OCI-LY1 (cell line): ENCODE results near the gene ARHGEF19.
A peak's percentile ranks its signal among the peaks of the same experiment; 100 is the strongest.

Experiments used
- H2AFZ ChIP-seq: fragments of 200-600 bp; sonication (generic), shearing (Covaris generic); 2 replicates; pipeline ENCODE4 v1.6.0; 2014; ENCODE audit warnings: antibody characterized with exemption, mild to moderate bottlenecking, low read length
- H3F3A ChIP-seq: fragments of 200-600 bp; sonication (generic), shearing (Covaris generic); 2 replicates; pipeline ENCODE4 v1.6.0; 2014; ENCODE audit warnings: mild to moderate bottlenecking, antibody characterized with exemption, low read length, moderate library complexity; ENCODE audit not compliant: insufficient read depth
- H3K27ac ChIP-seq: fragments of 200-600 bp; sonication (generic); 2 replicates; pipeline ENCODE4 v1.5.1; 2014; ENCODE audit warnings: low read length, mixed run types, mild to moderate bottlenecking, low read depth; ENCODE audit not compliant: poor library complexity, severe bottlenecking
- H3K27me3 ChIP-seq: fragments of 200-600 bp; sonication (generic); 2 replicates; pipeline ENCODE4 v1.6.0; 2014; ENCODE audit warnings: antibody characterized with exemption, mild to moderate bottlenecking, low read length, moderate library complexity; ENCODE audit not compliant: insufficient read depth
- H3K36me3 ChIP-seq: fragments of 200-600 bp; sonication (generic); 2 replicates; pipeline ENCODE4 v1.6.1; 2014; ENCODE audit warnings: mild to moderate bottlenecking, antibody characterized with exemption, low read length, moderate library complexity, mixed read lengths; ENCODE audit not compliant: insufficient read depth
- H3K4me1 ChIP-seq: fragments of 200-600 bp; sonication (generic); 2 replicates; pipeline ENCODE4 v1.5.1; 2014; ENCODE audit warnings: mild to moderate bottlenecking, low read length, moderate library complexity; ENCODE audit not compliant: insufficient read depth, severe bottlenecking
- H3K4me2 ChIP-seq: fragments of 200-600 bp; sonication (generic), shearing (Covaris generic); 2 replicates; pipeline ENCODE4 v1.6.1; 2014; ENCODE audit warnings: low read length
- H3K4me3 ChIP-seq: fragments of 200-600 bp; sonication (generic); 2 replicates; pipeline ENCODE4 v1.5.1; 2014; ENCODE audit warnings: low read length, low read depth, mild to moderate bottlenecking, mixed read lengths; ENCODE audit not compliant: poor library complexity, severe bottlenecking
- H3K79me2 ChIP-seq: fragments of 200-600 bp; shearing (Covaris generic); 2 replicates; pipeline ENCODE4 v1.6.1; 2016; ENCODE audit warnings: mixed run types, low read length, mixed read lengths; ENCODE audit not compliant: insufficient read depth
- H3K9ac ChIP-seq: fragments of 200-600 bp; sonication (generic), shearing (Covaris generic); 2 replicates; pipeline ENCODE4 v1.6.1; 2014; ENCODE audit warnings: mild to moderate bottlenecking, low read length, mixed read lengths
- H3K9me2 ChIP-seq: fragments of 200-600 bp; sonication (generic), shearing (Covaris generic); 2 replicates; pipeline ENCODE4 v1.6.1; 2014; ENCODE audit warnings: low read depth, mild to moderate bottlenecking, low read length, mixed read lengths
- H3K9me3 ChIP-seq: fragments of 200-600 bp; shearing (Covaris generic); 2 replicates; pipeline ENCODE4 v1.6.1; 2014; ENCODE audit warnings: low read length, mixed read lengths
- H4K20me1 ChIP-seq: fragments of 200-600 bp; sonication (generic), shearing (Covaris generic); 2 replicates; pipeline ENCODE4 v1.6.0; 2016; ENCODE audit warnings: mild to moderate bottlenecking, low read length; ENCODE audit not compliant: insufficient read depth
- CTCF ChIP-seq: fragments of 200-600 bp; sonication (generic), shearing (Covaris generic); IDR thresholded peaks from 2 replicates; pipeline ENCODE4 v1.5.1; 2017; ENCODE audit warnings: mild to moderate bottlenecking, antibody characterized with exemption, low read length, moderate library complexity, mixed read lengths
- EZH2 ChIP-seq: fragments of 200-600 bp; sonication (generic), shearing (Covaris generic); IDR thresholded peaks from 2 replicates; pipeline ENCODE4 v1.8.0; 2017; ENCODE audit warnings: borderline replicate concordance, mixed run types, mild to moderate bottlenecking, antibody characterized with exemption, low read length, moderate library complexity, mixed read lengths

ARHGEF19 gene

GRCh38 chr1:16207318-16208269, 4.9 kb downstream of the ARHGEF19 start:
- Histone ChIP-seq H3K4me3 (peak overlapping the region; percentile 75), H3K9me3 (no peaks in the 10 kb centered on the region), H3K36me3 (no peaks in the 10 kb centered on the region), H3K27me3 (peaks cover 9% of the 10 kb centered on the region; the same call in 1 of the 2 replicates), H3K4me2 (peak overlapping the region; percentile 84), H2AFZ (no peak overlapping the region), H3K79me2 (no peaks in the 10 kb centered on the region), H3F3A (no peaks in the 10 kb centered on the region), H3K9me2 (no peaks in the 10 kb centered on the region), H3K9ac (peak overlapping the region; percentile 75), H4K20me1 (no peaks in the 10 kb centered on the region), H3K4me1 (peaks cover 5% of the 10 kb centered on the region), H3K27ac (no peak overlapping the region)
- TF ChIP-seq EZH2 (no peak), CTCF (no peak)

- no peaks in the 10 kb centered on the region for H3K79me2 ChIP-seq
- no peaks in the 10 kb centered on the region for H3F3A ChIP-seq
- no peak for TF ChIP-seq CTCF
- no peak for TF ChIP-seq EZH2
- no peaks in the 10 kb centered on the region for H4K20me1 ChIP-seq
- peak overlapping the region; percentile 84 for H3K4me2 ChIP-seq
- H3K27me3 ChIP-seq: peaks cover 9% of the 10 kb centered on the region; the same call in 1 of the 2 replicates
- H3K27ac ChIP-seq: no peak overlapping the region
- no peak overlapping the region for H2AFZ ChIP-seq
- no peaks in the 10 kb centered on the region for H3K9me3 ChIP-seq
- H3K4me3 ChIP-seq: peak overlapping the region; percentile 75
- H3K9ac ChIP-seq: peak overlapping the region; percentile 75
- no peaks in the 10 kb centered on the region for H3K9me2 ChIP-seq
- H3K36me3 ChIP-seq: no peaks in the 10 kb centered on the region
- peaks cover 5% of the 10 kb centered on the region for H3K4me1 ChIP-seq
Measured at GRCh38 chr1:16206547-16207317, 5.7 kb downstream of the ARHGEF19 start.

GRCh38 chr1:16205891-16206546, 6.4 kb downstream of the ARHGEF19 start:
- Histone ChIP-seq H3K36me3 (no peaks in the 10 kb centered on the region), H3K27ac (no peak overlapping the region), H3K9me2 (no peaks in the 10 kb centered on the region), H3K4me2 (peak overlapping the region; percentile 84), H3K9me3 (no peaks in the 10 kb centered on the region), H3K27me3 (peaks cover 5% of the 10 kb centered on the region; the same call in 1 of the 2 replicates), H3K4me1 (peaks cover 5% of the 10 kb centered on the region), H3K79me2 (no peaks in the 10 kb centered on the region), H3K9ac (peak overlapping the region; percentile 55), H3K4me3 (peak overlapping the region; percentile 75), H4K20me1 (no peaks in the 10 kb centered on the region), H3F3A (no peaks in the 10 kb centered on the region), H2AFZ (no peak overlapping the region)
- TF ChIP-seq EZH2 (no peak), CTCF (no peak)
